ENCODE measurements around the gene GARIN1A.

DNA sequence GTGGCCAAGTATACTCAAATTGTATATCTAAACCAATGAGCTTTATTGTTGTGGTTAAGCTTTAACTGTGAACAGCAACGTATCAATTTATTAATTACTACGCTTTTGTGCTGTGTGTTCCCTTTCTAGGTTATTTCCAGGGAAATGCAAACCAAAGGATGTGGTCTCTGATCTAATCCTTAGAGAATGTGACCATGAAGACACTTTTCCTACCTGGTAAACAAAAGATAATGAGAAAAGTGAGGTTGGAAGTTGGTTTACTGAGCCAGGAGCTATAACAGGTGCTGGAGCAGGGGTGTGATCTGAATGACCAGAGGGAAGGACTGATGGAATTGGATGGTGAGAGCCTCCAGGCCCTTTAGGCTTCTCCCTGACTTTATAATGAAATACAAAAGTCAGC lies 41.7 kb downstream of the GARIN1A start:
- TF ChIP-seq, protein P1, sequence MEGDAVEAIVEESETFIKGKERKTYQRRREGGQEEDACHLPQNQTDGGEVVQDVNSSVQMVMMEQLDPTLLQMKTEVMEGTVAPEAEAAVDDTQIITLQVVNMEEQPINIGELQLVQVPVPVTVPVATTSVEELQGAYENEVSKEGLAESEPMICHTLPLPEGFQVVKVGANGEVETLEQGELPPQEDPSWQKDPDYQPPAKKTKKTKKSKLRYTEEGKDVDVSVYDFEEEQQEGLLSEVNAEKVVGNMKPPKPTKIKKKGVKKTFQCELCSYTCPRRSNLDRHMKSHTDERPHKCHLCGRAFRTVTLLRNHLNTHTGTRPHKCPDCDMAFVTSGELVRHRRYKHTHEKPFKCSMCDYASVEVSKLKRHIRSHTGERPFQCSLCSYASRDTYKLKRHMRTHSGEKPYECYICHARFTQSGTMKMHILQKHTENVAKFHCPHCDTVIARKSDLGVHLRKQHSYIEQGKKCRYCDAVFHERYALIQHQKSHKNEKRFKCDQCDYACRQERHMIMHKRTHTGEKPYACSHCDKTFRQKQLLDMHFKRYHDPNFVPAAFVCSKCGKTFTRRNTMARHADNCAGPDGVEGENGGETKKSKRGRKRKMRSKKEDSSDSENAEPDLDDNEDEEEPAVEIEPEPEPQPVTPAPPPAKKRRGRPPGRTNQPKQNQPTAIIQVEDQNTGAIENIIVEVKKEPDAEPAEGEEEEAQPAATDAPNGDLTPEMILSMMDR (IDR thresholded peaks at IDR 0.05): no peak
- no peak for TF ChIP-seq POLR2A (IDR thresholded peaks at IDR 0.05)
- TF ChIP-seq POLR2AphosphoS5 (IDR thresholded peaks at IDR 0.05): no peak

Data from breast epithelium (tissue), 3 donors.